Measurements from ENCODE around the gene ZNF143.

Gene ZNF143

GRCh38 chr11:9462172-9462799 is 1.5 kb downstream of the ZNF143 start:
- Histone ChIP-seq H3K4me3 (ENCODE audit: low read length in 2 of 2) (peak overlapping the region; percentile 58 to 79), H3K9me3 (ENCODE audit: control insufficient read depth in 2 of 2, low read length in 2 of 2) (no peaks in the 10 kb centered on the region), H3K4me1 (ENCODE audit: control insufficient read depth, insufficient read depth, low read length) (peaks cover 11% of the 10 kb centered on the region), H3K27me3 (ENCODE audit: control insufficient read depth in 1 of 2, insufficient read depth in 2 of 2, low read length in 2 of 2) (no peaks in the 10 kb centered on the region), H3K9ac (ENCODE audit: low read length in 2 of 2) (peak overlapping the region; percentile 92 to 98), H3K36me3 (ENCODE audit: control insufficient read depth in 2 of 2, insufficient read depth in 2 of 2, low read length in 2 of 2) (no peaks in the 10 kb centered on the region), H3K27ac (ENCODE audit: low read length) (peak overlapping the region; percentile 100)

DNA sequence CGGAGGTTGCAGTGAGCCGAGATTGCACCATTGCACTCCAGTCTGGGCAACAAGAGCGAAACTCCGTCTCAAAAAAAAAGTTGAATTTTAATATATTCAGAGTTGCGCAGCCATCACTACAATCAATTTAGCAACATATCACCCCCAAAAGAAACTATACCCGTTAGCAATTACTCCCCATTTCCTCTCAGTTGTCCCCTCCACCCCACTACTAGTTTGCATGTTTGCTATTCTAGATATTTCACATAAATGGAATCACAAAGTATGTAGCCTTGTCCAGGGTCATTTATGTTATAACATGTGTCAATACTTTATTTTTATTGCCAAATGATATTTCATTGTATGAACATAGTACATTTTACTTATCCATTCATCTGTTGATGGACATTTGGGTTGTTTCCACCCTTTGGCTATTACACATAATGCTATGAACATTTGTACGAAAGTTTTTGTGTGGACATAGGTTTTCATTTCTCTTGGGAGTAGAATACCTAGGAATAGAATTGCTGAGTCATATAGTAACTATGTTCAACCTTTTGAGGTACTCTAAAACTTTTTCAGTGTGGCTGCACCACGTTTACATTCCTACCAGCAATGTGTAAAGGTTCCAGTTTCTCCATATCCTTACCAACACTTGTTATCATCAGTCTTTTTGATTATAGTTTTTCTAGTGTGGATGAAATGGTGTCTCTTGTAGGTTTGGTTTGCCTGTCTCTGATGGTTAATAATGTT is 2.2 kb downstream of the ZNF143 start:
- Histone ChIP-seq H3K27ac (ENCODE audit: low read length) (peak overlapping the region; percentile 100), H3K9ac (ENCODE audit: low read length in 2 of 2) (no peak overlapping the region), H3K36me3 (ENCODE audit: control insufficient read depth in 2 of 2, insufficient read depth in 2 of 2, low read length in 2 of 2) (no peaks in the 10 kb centered on the region), H3K4me1 (ENCODE audit: control insufficient read depth, insufficient read depth, low read length) (peaks cover 11% of the 10 kb centered on the region), H3K27me3 (ENCODE audit: control insufficient read depth in 1 of 2, insufficient read depth in 2 of 2, low read length in 2 of 2) (no peaks in the 10 kb centered on the region), H3K4me3 (ENCODE audit: low read length in 2 of 2) (no peak overlapping the region), H3K9me3 (ENCODE audit: control insufficient read depth in 2 of 2, low read length in 2 of 2) (no peaks in the 10 kb centered on the region)

- Histone ChIP-seq H3K36me3 (ENCODE audit: control insufficient read depth in 2 of 2, insufficient read depth in 2 of 2, low read length in 2 of 2) (peaks cover 15 to 18% of the 10 kb centered on the region in 2 donors), H3K4me1 (ENCODE audit: control insufficient read depth, insufficient read depth, low read length) (no peaks in the 10 kb centered on the region), H3K9me3 (ENCODE audit: control insufficient read depth in 2 of 2, low read length in 2 of 2) (no peaks in the 10 kb centered on the region), H3K4me3 (ENCODE audit: low read length in 2 of 2) (no peak overlapping the region), H3K9ac (ENCODE audit: low read length in 2 of 2) (no peak overlapping the region), H3K27me3 (ENCODE audit: control insufficient read depth in 1 of 2, insufficient read depth in 2 of 2, low read length in 2 of 2) (no peaks in the 10 kb centered on the region), H3K27ac (ENCODE audit: low read length) (no peak overlapping the region)
These were observed 10.0 kb downstream of the ZNF143 start for GRCh38 chr11:9470765-9471164.

DNA sequence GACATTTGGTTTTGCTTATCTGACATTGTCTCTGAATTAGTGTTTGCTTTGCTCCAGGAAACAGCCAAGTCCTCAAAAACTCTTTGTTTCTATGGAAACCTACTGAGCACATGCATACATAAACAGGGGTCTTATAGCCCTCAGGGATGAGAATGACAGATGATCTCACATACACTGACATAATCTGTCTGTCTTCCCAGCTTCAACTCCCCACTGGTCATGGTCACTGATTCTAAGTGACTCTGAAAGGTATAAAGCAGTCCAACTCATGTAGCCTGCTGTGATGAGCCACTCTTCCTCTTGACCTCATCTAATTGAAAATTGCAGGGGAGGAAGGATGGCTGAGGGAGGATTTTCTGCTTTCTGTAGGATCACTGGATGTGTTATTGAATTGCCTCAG is 12.6 kb downstream of the ZNF143 start:
- Histone ChIP-seq H3K27me3 (ENCODE audit: control insufficient read depth in 1 of 2, insufficient read depth in 2 of 2, low read length in 2 of 2) (no peaks in the 10 kb centered on the region), H3K4me3 (ENCODE audit: low read length in 2 of 2) (no peak overlapping the region), H3K27ac (ENCODE audit: low read length) (no peak overlapping the region), H3K36me3 (ENCODE audit: control insufficient read depth in 2 of 2, insufficient read depth in 2 of 2, low read length in 2 of 2) (peaks cover 19 to 21% of the 10 kb centered on the region in 2 donors), H3K4me1 (ENCODE audit: control insufficient read depth, insufficient read depth, low read length) (no peaks in the 10 kb centered on the region), H3K9ac (ENCODE audit: low read length in 2 of 2) (no peak overlapping the region), H3K9me3 (ENCODE audit: control insufficient read depth in 2 of 2, low read length in 2 of 2) (no peaks in the 10 kb centered on the region)

GRCh38 chr11:9479899-9480298 is 19.1 kb downstream of the ZNF143 start:
- Histone ChIP-seq H3K27me3 (ENCODE audit: control insufficient read depth in 1 of 2, insufficient read depth in 2 of 2, low read length in 2 of 2) (no peaks in the 10 kb centered on the region), H3K27ac (ENCODE audit: low read length) (no peak overlapping the region), H3K9me3 (ENCODE audit: control insufficient read depth in 2 of 2, low read length in 2 of 2) (no peaks in the 10 kb centered on the region), H3K9ac (ENCODE audit: low read length in 2 of 2) (no peak overlapping the region), H3K4me1 (ENCODE audit: control insufficient read depth, insufficient read depth, low read length) (no peaks in the 10 kb centered on the region), H3K36me3 (ENCODE audit: control insufficient read depth in 2 of 2, insufficient read depth in 2 of 2, low read length in 2 of 2) (peaks cover 15 to 24% of the 10 kb centered on the region in 2 donors), H3K4me3 (ENCODE audit: low read length in 2 of 2) (no peak overlapping the region)

- H3K27ac ChIP-seq (ENCODE audit: low read length), result no peak overlapping the region
- H3K36me3 ChIP-seq (ENCODE audit: control insufficient read depth in 2 of 2, insufficient read depth in 2 of 2, low read length in 2 of 2), result peaks cover 16 to 18% of the 10 kb centered on the region in 2 donors
- no peak overlapping the region for H3K9ac ChIP-seq (ENCODE audit: low read length in 2 of 2)
These were observed 28.4 kb downstream of the ZNF143 start for GRCh38 chr11:9489080-9489765.

DNA sequence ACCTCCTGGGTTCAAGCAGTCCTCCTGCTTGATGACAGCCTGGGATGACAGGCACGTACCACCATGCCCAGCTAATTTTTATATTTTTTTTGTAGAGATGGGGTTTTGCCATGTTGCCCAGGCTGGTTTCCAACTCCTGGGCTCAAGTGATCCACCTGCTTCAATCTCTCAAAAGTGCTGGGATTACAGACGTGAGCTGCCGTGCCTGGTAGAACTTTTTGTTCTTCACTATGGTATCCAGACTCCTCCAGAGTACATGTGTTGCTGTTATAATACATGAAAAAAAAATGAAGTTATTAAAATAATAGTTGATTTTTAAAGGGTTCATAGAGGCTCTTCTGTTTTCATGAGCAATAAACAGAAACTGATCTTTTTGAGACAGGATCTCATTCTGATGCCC is 29.6 kb downstream of the ZNF143 start:
- no peak overlapping the region for H3K27ac ChIP-seq (ENCODE audit: low read length)
- no peak overlapping the region for H3K9ac ChIP-seq (ENCODE audit: low read length in 2 of 2)
- H3K36me3 ChIP-seq (ENCODE audit: control insufficient read depth in 2 of 2, insufficient read depth in 2 of 2, low read length in 2 of 2), result peaks cover 16 to 23% of the 10 kb centered on the region in 2 donors
- H3K9me3 ChIP-seq (ENCODE audit: control insufficient read depth in 2 of 2, low read length in 2 of 2), result no peaks in the 10 kb centered on the region
- H3K4me3 ChIP-seq (ENCODE audit: low read length in 2 of 2), result no peak overlapping the region
- H3K27me3 ChIP-seq (ENCODE audit: control insufficient read depth in 1 of 2, insufficient read depth in 2 of 2, low read length in 2 of 2), result no peaks in the 10 kb centered on the region
- no peaks in the 10 kb centered on the region for H3K4me1 ChIP-seq (ENCODE audit: control insufficient read depth, insufficient read depth, low read length)

More at GRCh38 chr11:9489080-9489765, 28.4 kb downstream of the ZNF143 start:
- Histone ChIP-seq H3K4me3 (ENCODE audit: low read length in 2 of 2) (no peak overlapping the region), H3K27me3 (ENCODE audit: control insufficient read depth in 1 of 2, insufficient read depth in 2 of 2, low read length in 2 of 2) (no peaks in the 10 kb centered on the region), H3K4me1 (ENCODE audit: control insufficient read depth, insufficient read depth, low read length) (no peaks in the 10 kb centered on the region), H3K9me3 (ENCODE audit: control insufficient read depth in 2 of 2, low read length in 2 of 2) (no peaks in the 10 kb centered on the region)

DNA sequence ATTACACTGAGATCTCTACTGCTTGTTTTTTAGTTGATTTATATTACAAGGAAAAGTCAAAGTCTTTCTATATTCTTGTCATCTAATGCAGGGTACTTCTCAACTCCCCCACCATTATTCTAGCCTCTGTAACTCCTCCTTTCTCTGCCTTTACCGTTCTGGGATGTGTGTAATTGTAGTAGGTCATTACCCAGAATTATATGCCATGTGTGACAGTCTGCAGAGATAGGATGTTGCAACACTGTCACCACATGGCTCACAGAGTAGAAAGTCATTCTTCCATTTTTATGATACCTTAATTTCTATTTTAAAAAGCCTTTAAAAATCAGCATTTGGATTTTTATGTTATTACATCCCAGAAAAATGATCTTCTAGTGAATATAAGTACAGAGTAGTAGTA is 32.7 kb downstream of the ZNF143 start:
- Histone ChIP-seq H3K4me1 (ENCODE audit: control insufficient read depth, insufficient read depth, low read length) (no peaks in the 10 kb centered on the region), H3K27me3 (ENCODE audit: control insufficient read depth in 1 of 2, insufficient read depth in 2 of 2, low read length in 2 of 2) (no peaks in the 10 kb centered on the region), H3K9ac (ENCODE audit: low read length in 2 of 2) (no peak overlapping the region), H3K27ac (ENCODE audit: low read length) (no peak overlapping the region), H3K4me3 (ENCODE audit: low read length in 2 of 2) (no peak overlapping the region), H3K36me3 (ENCODE audit: control insufficient read depth in 2 of 2, insufficient read depth in 2 of 2, low read length in 2 of 2) (peaks cover 23 to 24% of the 10 kb centered on the region in 2 donors), H3K9me3 (ENCODE audit: control insufficient read depth in 2 of 2, low read length in 2 of 2) (no peaks in the 10 kb centered on the region)

GRCh38 chr11:9494316-9494715 is 33.5 kb downstream of the ZNF143 start:
- Histone ChIP-seq H3K9me3 (ENCODE audit: control insufficient read depth in 2 of 2, low read length in 2 of 2) (no peaks in the 10 kb centered on the region), H3K9ac (ENCODE audit: low read length in 2 of 2) (no peak overlapping the region), H3K27ac (ENCODE audit: low read length) (no peak overlapping the region), H3K27me3 (ENCODE audit: control insufficient read depth in 1 of 2, insufficient read depth in 2 of 2, low read length in 2 of 2) (no peaks in the 10 kb centered on the region), H3K4me3 (ENCODE audit: low read length in 2 of 2) (no peak overlapping the region), H3K36me3 (ENCODE audit: control insufficient read depth in 2 of 2, insufficient read depth in 2 of 2, low read length in 2 of 2) (peaks cover 24 to 28% of the 10 kb centered on the region in 2 donors), H3K4me1 (ENCODE audit: control insufficient read depth, insufficient read depth, low read length) (no peaks in the 10 kb centered on the region)

- Histone ChIP-seq H3K36me3 (ENCODE audit: control insufficient read depth in 2 of 2, insufficient read depth in 2 of 2, low read length in 2 of 2) (peaks cover 27 to 28% of the 10 kb centered on the region in 2 donors), H3K9ac (ENCODE audit: low read length in 2 of 2) (no peak overlapping the region), H3K27ac (ENCODE audit: low read length) (no peak overlapping the region), H3K4me3 (ENCODE audit: low read length in 2 of 2) (no peak overlapping the region), H3K9me3 (ENCODE audit: control insufficient read depth in 2 of 2, low read length in 2 of 2) (no peaks in the 10 kb centered on the region), H3K27me3 (ENCODE audit: control insufficient read depth in 1 of 2, insufficient read depth in 2 of 2, low read length in 2 of 2) (no peaks in the 10 kb centered on the region), H3K4me1 (ENCODE audit: control insufficient read depth, insufficient read depth, low read length) (no peaks in the 10 kb centered on the region)
These were observed 35.1 kb downstream of the ZNF143 start for GRCh38 chr11:9495803-9496514.

All from stomach smooth muscle (tissue), 2 donors.